T-helper 2 cell treated with Interferon-gamma antibody and Interleukin-4, amounts not matched to agents 5 μg/mL and 100 μg/mL, for 36 hours (primary cell): ENCODE data around the gene CYP2D6.
"Not testable (repeated sequence)": the region's sequence is repeated elsewhere in the genome, so short reads cannot be mapped to it uniquely, and the experiment has no call there.

Experiments
- DNase-seq: peaks from one replicate; pipeline ENCODE4 v3.0.0; 2021; ENCODE audit warnings: low spot score
- H3K27ac Mint-ChIP-seq: one replicate; pipeline ENCODE4 v1.8.0; 2021; ENCODE audit warnings: mild to moderate bottlenecking, mixed read lengths
- H3K27me3 Mint-ChIP-seq: one replicate; pipeline ENCODE4 v1.8.0; 2021; ENCODE audit warnings: low read depth, mixed read lengths
- H3K36me3 Mint-ChIP-seq: one replicate; pipeline ENCODE4 v1.8.0; 2021; ENCODE audit warnings: low read depth, mixed read lengths
- H3K4me1 Mint-ChIP-seq: one replicate; pipeline ENCODE4 v1.8.0; 2021; ENCODE audit warnings: low read depth, mixed read lengths
- H3K4me3 Mint-ChIP-seq: one replicate; pipeline ENCODE4 v1.8.0; 2022; ENCODE audit warnings: mild to moderate bottlenecking, moderate library complexity, mixed read lengths
- H3K9me3 Mint-ChIP-seq: one replicate; pipeline ENCODE4 v1.8.0; 2021; ENCODE audit warnings: mixed read lengths

Gene CYP2D6

DNA sequence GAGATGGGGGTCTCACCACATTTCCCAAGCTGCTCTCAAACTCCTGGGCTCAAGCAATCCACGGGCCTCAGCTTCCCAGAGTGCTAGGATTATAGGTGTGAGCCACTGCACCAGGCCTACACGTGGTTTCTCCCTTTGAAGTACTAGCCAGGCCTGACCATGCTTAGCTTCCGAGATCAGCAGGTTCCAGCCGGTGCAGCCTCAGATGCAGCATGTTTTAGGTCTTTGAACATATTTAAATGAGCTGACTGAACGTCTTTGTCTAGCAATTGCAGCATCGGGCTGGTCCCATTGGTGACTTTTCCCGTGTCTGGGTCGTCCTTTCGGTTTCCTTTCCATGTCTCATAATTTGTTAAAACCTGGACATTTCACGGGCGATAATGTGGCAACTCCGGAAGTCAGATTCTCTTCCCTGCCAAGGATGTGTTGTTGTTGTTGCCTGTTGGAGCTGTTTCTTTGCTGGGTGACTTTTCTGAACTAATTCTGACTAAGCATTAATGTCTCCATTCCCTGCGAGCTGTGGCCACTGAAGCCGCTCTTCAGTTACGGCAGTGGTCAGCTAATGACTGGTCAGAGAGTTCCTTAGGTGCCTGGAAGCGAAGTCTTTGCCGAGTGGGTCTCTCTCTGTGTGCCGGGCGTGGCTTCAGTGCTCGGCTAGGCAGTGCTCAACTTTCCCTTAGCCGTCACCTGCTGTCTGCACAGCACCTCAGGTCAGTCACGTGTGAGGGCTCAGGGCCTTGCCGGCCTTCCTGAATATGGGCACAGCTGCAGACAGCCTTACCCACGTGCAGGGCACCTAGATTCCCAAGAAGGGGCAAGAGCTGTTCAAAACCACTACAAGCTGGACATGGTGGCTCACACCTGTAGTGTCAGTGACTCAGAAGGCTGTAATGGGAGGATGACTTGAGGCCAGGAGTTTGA, 3.8 kb upstream of the CYP2D6 start:
- no peak overlapping the region for H3K4me3 Mint-ChIP-seq

DNA sequence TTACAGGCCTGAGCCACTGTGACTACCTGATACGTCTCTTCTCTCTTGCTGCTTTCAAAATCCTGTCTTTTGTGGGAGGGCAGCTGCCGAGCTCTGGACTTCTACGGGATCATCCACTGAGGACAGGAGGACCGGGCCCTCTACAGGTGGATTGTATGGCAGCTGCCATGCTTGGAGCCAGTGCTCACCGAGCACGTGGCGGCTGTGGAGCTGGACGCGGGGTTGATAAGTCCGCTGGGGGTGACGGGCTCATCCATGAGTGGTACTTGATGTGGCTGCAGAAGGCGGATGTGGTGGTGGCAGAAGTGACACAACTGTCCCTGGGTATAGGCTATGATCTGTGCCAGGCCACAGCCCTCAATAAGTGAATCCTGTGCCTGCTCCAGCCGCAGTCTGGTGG, 1.8 kb upstream of the CYP2D6 start:
- DNase-seq, result no peak
- Mint-ChIP-seq H3K9me3 (no peaks in the 10 kb centered on the region), H3K27me3 (no peaks in the 10 kb centered on the region), H3K36me3 (no peaks in the 10 kb centered on the region), H3K27ac (no peak overlapping the region), H3K4me1 (no peaks in the 10 kb centered on the region), H3K4me3 (no peak overlapping the region)

More for the DNA sequence above, 3.8 kb upstream of the CYP2D6 start:
- Mint-ChIP-seq H3K36me3 (peaks cover 3% of the 10 kb centered on the region), H3K27ac (no peak overlapping the region), H3K9me3 (no peaks in the 10 kb centered on the region), H3K4me1 (no peaks in the 10 kb centered on the region), H3K27me3 (no peaks in the 10 kb centered on the region)
- DNase-seq, result no peak

DNA sequence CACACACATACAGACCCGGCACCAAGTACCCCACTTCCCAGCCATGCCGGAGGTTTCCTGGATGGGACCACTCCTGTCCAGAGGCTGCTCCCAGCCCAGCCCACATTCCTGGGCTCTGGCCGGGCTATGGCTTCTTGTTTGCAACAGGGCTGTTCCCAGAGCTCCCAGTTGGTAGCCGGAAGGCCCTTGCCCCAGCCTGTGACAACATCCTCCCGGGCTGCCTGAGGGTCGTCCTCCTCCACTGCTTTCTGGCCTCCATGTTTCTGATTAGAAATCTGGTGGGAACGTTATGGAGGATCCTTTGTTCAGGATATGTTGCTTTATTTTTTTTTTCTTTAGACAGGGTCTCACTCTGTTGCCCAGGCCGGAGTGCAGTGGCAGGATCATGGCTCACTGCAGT, 952 bp upstream of the CYP2D6 start:
- Mint-ChIP-seq H3K4me1 (no peaks in the 10 kb centered on the region), H3K27ac (no peak overlapping the region), H3K9me3 (no peaks in the 10 kb centered on the region), H3K27me3 (no peaks in the 10 kb centered on the region), H3K4me3 (no peak overlapping the region), H3K36me3 (no peaks in the 10 kb centered on the region)
- DNase-seq, result no peak

DNA sequence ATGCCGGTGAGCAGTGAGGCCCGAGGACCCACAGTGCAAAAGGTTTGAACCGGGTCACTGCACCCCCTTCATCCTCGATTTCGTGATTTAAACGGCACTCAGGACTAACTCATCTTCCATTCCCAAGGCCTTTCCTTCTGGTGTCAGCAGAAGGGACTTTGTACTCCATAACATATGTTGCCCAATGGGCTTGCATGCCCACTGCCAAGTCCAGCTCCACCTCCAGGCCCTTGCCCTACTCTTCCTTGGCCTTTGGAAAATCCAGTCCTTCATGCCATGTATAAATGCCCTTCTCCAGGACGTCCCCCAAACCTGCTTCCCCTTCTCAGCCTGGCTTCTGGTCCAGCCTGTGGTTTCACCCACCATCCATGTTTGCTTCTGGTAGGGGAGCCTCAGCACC, 428 bp downstream of the CYP2D6 start:
- H3K27ac Mint-ChIP-seq, H3K4me1 Mint-ChIP-seq, H3K36me3 Mint-ChIP-seq, DNase-seq, H3K27me3 Mint-ChIP-seq, H3K4me3 Mint-ChIP-seq, H3K9me3 Mint-ChIP-seq: not testable (repeated sequence)

DNA sequence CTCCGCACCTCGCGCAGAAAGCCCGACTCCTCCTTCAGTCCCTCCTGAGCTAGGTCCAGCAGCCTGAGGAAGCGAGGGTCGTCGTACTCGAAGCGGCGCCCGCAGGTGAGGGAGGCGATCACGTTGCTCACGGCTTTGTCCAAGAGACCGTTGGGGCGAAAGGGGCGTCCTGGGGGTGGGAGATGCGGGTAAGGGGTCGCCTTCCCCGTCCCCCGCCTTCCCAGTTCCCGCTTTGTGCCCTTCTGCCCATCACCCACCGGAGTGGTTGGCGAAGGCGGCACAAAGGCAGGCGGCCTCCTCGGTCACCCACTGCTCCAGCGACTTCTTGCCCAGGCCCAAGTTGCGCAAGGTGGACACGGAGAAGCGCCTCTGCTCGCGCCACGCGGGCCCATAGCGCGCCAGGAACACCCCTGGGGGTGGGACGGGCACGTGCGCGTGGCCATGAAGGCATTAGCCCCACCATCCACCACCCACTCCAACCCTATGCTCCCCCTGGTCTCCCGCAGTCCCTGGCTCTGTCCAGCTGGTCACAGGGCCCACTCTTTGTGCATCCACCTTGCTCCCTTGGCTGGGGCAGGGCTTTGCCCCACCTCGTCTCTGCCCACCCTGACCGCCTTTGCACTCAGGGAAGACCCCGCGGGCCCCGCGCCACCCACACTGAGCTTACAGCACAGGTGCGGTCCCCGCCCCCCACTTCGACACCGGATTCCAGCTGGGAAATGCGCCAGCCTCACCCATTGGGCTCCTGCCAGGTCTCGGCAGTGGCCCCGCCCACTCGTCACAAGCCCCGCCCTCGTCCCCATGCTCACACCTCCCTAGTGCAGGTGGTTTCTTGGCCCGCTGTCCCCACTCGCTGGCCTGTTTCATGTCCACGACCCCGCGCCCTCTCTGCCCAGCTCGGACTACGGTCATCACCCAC, 1.6 kb downstream of the CYP2D6 start:
- DNase-seq, H3K36me3 Mint-ChIP-seq, H3K27me3 Mint-ChIP-seq, H3K4me3 Mint-ChIP-seq, H3K4me1 Mint-ChIP-seq, H3K27ac Mint-ChIP-seq, H3K9me3 Mint-ChIP-seq: not testable (repeated sequence)

DNA sequence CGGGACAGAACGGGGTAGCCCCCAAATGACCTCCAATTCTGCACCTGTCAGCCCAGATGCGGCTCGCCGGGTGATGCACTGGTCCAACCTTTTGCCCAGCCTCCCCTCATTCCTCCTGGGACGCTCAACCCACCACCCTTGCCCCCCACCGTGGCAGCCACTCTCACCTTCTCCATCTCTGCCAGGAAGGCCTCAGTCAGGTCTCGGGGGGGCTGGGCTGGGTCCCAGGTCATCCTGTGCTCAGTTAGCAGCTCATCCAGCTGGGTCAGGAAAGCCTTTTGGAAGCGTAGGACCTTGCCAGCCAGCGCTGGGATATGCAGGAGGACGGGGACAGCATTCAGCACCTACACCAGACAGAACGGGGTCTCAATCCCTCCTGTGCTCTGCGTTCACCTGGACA, 2.6 kb downstream of the CYP2D6 start:
- not testable (repeated sequence) for DNase-seq, H3K27me3 Mint-ChIP-seq, H3K4me3 Mint-ChIP-seq, H3K9me3 Mint-ChIP-seq, H3K27ac Mint-ChIP-seq, H3K36me3 Mint-ChIP-seq, H3K4me1 Mint-ChIP-seq

DNA sequence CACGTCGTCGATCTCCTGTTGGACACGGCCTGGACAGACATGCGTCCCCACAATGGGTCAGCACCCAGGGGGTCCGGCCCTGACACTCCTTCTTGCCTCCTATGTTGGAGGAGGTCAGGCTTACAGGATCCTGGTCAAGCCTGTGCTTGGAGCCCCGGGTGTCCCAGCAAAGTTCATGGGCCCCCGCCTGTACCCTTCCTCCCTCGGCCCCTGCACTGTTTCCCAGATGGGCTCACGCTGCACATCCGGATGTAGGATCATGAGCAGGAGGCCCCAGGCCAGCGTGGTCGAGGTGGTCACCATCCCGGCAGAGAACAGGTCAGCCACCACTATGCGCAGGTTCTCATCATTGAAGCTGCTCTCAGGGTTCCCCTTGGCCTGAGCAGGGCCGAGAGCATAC, 3.0 kb downstream of the CYP2D6 start:
- no peak for DNase-seq
- no peaks in the 10 kb centered on the region for H3K4me1 Mint-ChIP-seq
- H3K4me3 Mint-ChIP-seq, result no peak overlapping the region
- no peaks in the 10 kb centered on the region for H3K27me3 Mint-ChIP-seq
- H3K27ac Mint-ChIP-seq, result no peak overlapping the region
- no peaks in the 10 kb centered on the region for H3K9me3 Mint-ChIP-seq
- H3K36me3 Mint-ChIP-seq, result no peaks in the 10 kb centered on the region

DNA sequence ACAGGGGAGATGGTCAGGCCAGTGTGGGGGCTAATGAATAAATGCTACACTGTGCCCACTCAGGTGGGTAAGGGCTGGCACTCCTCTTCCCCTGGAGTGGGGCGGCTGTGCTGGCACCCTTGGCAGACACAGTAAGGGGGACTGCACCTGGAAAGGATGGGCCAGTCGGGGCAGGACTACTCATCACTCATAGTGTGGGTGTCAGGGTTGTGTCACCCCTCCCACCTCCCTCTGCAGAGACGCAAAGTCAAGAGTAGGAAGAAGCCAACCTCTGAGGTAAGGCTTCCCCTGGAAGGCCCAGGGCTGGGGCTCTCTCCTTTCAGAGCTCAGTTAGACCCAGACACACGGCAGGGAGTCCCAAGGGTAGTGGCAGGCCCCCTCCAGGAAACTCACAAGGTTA, 7.1 kb downstream of the CYP2D6 start:
- DNase-seq, H3K36me3 Mint-ChIP-seq, H3K27me3 Mint-ChIP-seq, H3K27ac Mint-ChIP-seq, H3K4me3 Mint-ChIP-seq, H3K9me3 Mint-ChIP-seq: not testable (repeated sequence)
- peaks cover 30% of the 10 kb centered on the region for H3K4me1 Mint-ChIP-seq

DNA sequence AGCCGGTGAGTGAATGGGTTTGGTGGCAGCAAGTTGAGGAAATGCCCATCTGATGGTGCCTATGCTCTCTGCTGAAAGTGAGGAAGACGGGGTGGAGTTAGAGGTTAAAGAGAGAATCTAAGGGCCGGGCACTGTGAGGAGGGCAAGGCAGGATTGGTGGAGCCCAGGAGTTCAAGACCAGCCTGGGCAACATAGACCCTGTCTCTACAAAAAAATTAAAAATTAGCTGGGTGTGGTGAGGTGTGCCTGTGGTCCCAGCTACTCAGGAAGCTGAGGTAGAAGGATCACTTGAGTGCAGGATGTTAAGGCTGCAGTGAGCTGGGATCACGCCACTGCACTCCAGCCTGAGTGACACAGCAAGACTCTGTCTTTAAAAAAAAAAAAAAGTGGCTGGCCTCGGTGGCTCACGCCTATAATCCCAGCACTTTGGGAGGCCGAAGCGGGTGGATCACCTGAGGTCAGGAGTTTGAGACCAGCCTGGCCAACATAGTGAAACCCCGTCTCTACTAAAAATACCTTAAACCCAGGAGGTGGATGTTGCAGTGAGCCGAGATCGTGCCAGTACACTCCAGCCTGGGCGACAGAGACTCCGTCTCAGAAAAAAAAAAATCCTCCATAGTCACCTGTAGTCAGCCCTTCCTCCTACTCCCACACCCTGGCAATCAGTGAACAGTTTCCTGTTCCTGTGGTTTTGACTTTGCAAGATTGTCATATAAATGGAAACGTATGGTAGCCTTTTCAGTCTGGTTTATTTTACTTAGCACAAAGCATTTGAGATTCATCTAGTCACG, 10.2 kb downstream of the CYP2D6 start:
- H3K27me3 Mint-ChIP-seq, result not testable (repeated sequence)
- peaks cover 19% of the 10 kb centered on the region for H3K9me3 Mint-ChIP-seq
- DNase-seq, result peak; percentile 69
- H3K4me1 Mint-ChIP-seq, result peaks cover 30% of the 10 kb centered on the region
- H3K4me3 Mint-ChIP-seq, result peak overlapping the region; percentile 82
- peak overlapping the region; percentile 94 for H3K27ac Mint-ChIP-seq
- H3K36me3 Mint-ChIP-seq, result peaks cover 27% of the 10 kb centered on the region

DNA sequence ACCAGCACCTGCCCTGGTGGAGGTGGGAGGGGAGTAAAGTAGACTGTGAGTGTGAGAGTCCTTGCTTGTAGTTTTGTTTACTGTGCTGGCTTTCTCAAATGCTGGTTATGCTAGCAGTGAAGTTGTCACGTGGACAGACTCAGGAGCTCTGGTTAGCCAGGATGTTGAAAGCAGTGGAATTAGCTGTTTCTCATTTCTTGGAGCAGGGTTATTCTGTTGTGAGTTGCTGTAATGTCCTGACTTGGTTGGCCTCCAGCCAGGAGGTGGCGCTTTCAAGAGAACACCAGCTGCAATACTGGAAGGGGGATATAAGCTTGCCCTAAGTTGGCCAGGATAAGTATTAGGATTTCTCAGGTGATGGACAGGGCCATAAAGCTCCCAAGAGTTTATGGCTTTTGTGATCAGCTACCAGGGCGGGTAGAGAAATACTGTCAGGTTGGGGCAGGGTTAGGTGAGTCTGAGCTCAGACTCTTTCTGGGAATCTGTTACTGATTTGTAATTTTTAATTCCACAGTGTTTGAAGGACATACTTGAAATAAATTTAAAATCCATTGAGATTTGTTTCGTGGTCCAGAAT, 13.7 kb downstream of the CYP2D6 start:
- no peak for DNase-seq
- peaks cover 27% of the 10 kb centered on the region for H3K4me1 Mint-ChIP-seq

DNA sequence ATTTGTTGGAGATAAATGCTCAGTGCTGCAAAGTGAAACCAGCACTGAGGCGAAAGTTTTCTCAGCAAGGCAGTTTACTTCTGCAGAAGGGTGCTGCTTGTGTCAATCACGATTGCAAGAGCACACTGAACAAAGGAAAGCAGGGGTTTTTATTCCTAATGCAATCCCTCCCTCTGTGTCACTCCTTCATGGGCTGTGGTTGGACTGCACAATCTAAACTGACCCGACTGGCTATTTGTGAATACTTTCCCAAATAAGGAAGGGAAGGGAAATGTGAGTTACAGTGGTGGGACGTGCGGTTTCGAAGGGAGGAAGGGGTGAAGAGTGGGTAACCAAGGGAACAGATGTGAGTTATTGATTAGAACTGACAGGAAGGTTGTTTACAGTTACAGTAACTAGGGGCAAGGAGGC, 15.2 kb downstream of the CYP2D6 start:
- Mint-ChIP-seq H3K4me1 (peaks cover 13% of the 10 kb centered on the region), H3K36me3 (peaks cover 31% of the 10 kb centered on the region), H3K9me3 (peaks cover 33% of the 10 kb centered on the region)
- not testable (repeated sequence) for DNase-seq, H3K27me3 Mint-ChIP-seq, H3K27ac Mint-ChIP-seq, H3K4me3 Mint-ChIP-seq

More for the DNA sequence above, 13.7 kb downstream of the CYP2D6 start:
- H3K9me3 Mint-ChIP-seq, result peaks cover 33% of the 10 kb centered on the region
- no peak overlapping the region for H3K4me3 Mint-ChIP-seq
- peaks cover 35% of the 10 kb centered on the region for H3K36me3 Mint-ChIP-seq
- H3K27ac Mint-ChIP-seq, result no peak overlapping the region
- no peaks in the 10 kb centered on the region for H3K27me3 Mint-ChIP-seq

DNA sequence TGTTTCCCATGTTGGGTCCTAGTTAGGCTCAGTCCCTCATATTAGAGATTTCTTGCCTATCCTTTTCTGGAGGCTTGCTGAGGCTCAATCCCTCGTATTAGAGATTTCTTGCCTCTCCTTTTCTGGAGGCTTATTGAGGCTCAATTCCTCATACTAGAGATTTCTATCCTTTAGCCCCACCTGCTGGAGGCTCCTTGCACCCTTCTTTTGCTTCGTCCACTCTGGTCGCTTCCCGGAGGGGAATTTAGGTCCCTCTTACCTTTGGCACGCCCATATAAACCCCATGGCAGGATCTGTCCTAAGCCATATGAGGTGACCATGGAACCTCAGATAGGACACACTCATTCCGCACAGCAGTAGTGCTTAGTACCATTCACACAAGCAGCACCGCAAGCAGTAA, 15.9 kb downstream of the CYP2D6 start:
- Mint-ChIP-seq H3K27ac (no peak overlapping the region), H3K4me1 (peaks cover 7% of the 10 kb centered on the region), H3K36me3 (peaks cover 31% of the 10 kb centered on the region), H3K4me3 (no peak overlapping the region), H3K27me3 (no peaks in the 10 kb centered on the region), H3K9me3 (peaks cover 33% of the 10 kb centered on the region)
- DNase-seq, result no peak

DNA sequence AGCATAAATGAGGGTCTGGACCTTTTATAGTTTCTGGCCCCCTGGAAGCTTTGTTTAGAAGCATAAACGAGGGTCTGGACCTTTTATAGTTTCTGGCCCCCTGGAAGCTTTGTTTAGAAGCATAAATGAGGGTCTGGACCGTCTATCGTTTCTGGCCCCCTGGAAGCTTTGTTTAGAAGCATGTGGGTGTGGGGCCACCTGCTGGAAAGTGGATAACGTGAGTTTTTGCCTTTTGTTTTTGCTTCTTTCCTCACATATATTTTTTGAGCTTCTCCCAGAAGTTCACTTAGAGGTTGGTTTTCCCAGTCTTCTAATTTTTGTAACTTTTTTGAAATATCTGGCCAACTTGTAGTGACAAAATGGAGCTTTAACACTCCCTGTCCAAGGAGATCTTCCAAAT, 17.8 kb downstream of the CYP2D6 start:
- not testable (repeated sequence) for H3K4me1 Mint-ChIP-seq, DNase-seq, H3K27ac Mint-ChIP-seq, H3K27me3 Mint-ChIP-seq, H3K4me3 Mint-ChIP-seq
- Mint-ChIP-seq H3K9me3 (peaks cover 33% of the 10 kb centered on the region), H3K36me3 (peaks cover 27% of the 10 kb centered on the region)
